H1 (cell line): ENCODE measurements around the gene SLC18A3. TPM values are rescaled to one million over a fixed set of nuclear protein-coding genes. Genes with fewer than 3 reads are reported as not detected.

ENCODE experiments used
- CTCF ChIA-PET: fragments of 300-600 bp; sonication (Branson Sonifier 250); formaldehyde crosslinking; loops from one replicate; lab custom pipeline; 2021; ENCODE audit not compliant: partially characterized antibody; lab: Charles Lee
- POLR2A ChIA-PET: fragments of 300-600 bp; sonication (Branson Sonifier 250); formaldehyde crosslinking; loops from one replicate; lab custom pipeline; 2021; ENCODE audit warnings: inconsistent platforms; ENCODE audit not compliant: partially characterized antibody; lab: Charles Lee
- DNase-seq, 2 experiments: peaks; one replicate each; pipeline versions ENCODE4 v3.0.0 to v3.0.0-alpha.2; 2010 to 2022; ENCODE audit warnings: low spot score in 2 of 2, low read depth in 1 of 2, mixed read lengths in 1 of 2
- FAIRE-seq: peaks from 2 replicates; lab custom pipeline; 2011; peaks lifted over from hg19 to GRCh38; lab: Jason Lieb, UNC
- H2AFZ ChIP-seq: 2 replicates; pipeline ENCODE4 v1.8.1; 2012; ENCODE audit warnings: low read length, inconsistent platforms
- H2AK5ac ChIP-seq: 2 replicates; pipeline ENCODE4 v1.6.1; 2013; ENCODE audit warnings: low read depth, low read length
- H2BK120ac ChIP-seq: replicated peaks from 2 replicates; pipeline ENCODE3; 2013; ENCODE audit warnings: low read depth, low read length, inconsistent platforms
- H2BK12ac ChIP-seq: 2 replicates; pipeline ENCODE4 v1.6.1; 2013; ENCODE audit warnings: low read depth, low read length
- H2BK15ac ChIP-seq: 2 replicates; pipeline ENCODE4 v1.6.1; 2013; ENCODE audit warnings: low read length
- H2BK20ac ChIP-seq: 2 replicates; pipeline ENCODE4 v1.6.1; 2013; ENCODE audit warnings: low read length
- H2BK5ac ChIP-seq: 2 replicates; pipeline ENCODE4 v1.6.1; 2013; ENCODE audit warnings: low read depth, low read length
- H3K14ac ChIP-seq: 2 replicates; pipeline ENCODE4 v1.6.1; 2013; ENCODE audit warnings: inconsistent platforms; ENCODE audit not compliant: insufficient read length
- H3K18ac ChIP-seq: 2 replicates; pipeline ENCODE4 v1.6.1; 2013; ENCODE audit warnings: low read length; ENCODE audit errors: extremely low read depth
- H3K23ac ChIP-seq: 2 replicates; pipeline ENCODE4 v1.6.1; 2013; ENCODE audit warnings: inconsistent platforms; ENCODE audit not compliant: insufficient read length
- H3K23me2 ChIP-seq: 2 replicates; pipeline ENCODE4 v1.6.1; 2013; ENCODE audit warnings: low read depth, low read length
- H3K27ac ChIP-seq: 2 replicates; pipeline ENCODE4 v1.6.1; 2011; ENCODE audit warnings: low read depth, low read length, inconsistent platforms
- H3K27me3 ChIP-seq, 4 experiments: replicated peaks in 1 of 4; 1 replicate in 1 of 4; 2 replicates in 3 of 4; pipeline versions ENCODE4 v1.6.1 to v1.8.1; 2011 to 2013; ENCODE audit warnings: low read length in 3 of 4, mild to moderate bottlenecking in 3 of 4, inconsistent platforms in 2 of 4, mixed read lengths in 2 of 4, moderate library complexity in 1 of 4; ENCODE audit not compliant: control insufficient read depth in 3 of 4, insufficient read depth in 3 of 4; ENCODE audit errors: extremely low read depth in 1 of 4
- H3K36me3 ChIP-seq, 4 experiments: 2 replicates each; pipeline versions ENCODE4 v1.6.1 to v1.8.1; 2011 to 2013; ENCODE audit warnings: mild to moderate bottlenecking in 4 of 4, low read length in 3 of 4, moderate library complexity in 2 of 4, control low read depth in 1 of 4, inconsistent platforms in 1 of 4; ENCODE audit not compliant: insufficient read depth in 4 of 4, control insufficient read depth in 2 of 4
- H3K4ac ChIP-seq: replicated peaks from 2 replicates; pipeline ENCODE3; 2013; ENCODE audit warnings: low read length, low read depth, mixed read lengths, inconsistent platforms; ENCODE audit not compliant: insufficient read length
- H3K4me1 ChIP-seq, 4 experiments: replicated peaks in 1 of 4; 1 replicate in 1 of 4; 2 replicates in 3 of 4; pipeline versions ENCODE4 v1.6.1 to v1.8.1; 2011 to 2013; ENCODE audit warnings: low read length in 3 of 4, inconsistent platforms in 2 of 4, mixed read lengths in 1 of 4; ENCODE audit not compliant: insufficient read depth in 4 of 4, control insufficient read depth in 3 of 4
- H3K4me2 ChIP-seq, 2 experiments: 2 replicates each; pipeline versions ENCODE4 v1.6.1 to v1.8.1; 2011 to 2013; ENCODE audit warnings: low read depth in 2 of 2, low read length in 2 of 2, control low read depth in 1 of 2, inconsistent platforms in 1 of 2, mild to moderate bottlenecking in 1 of 2; ENCODE audit not compliant: insufficient read depth in 1 of 2
- H3K4me3 ChIP-seq, 4 experiments: fragments of 200-600, 300-600 bp in 1 of 4; sonication (generic), shearing (Covaris generic), sonication (Bioruptor Twin) in 1 of 4; 2 replicates each; pipeline versions ENCODE4 v1.5.1 to v1.8.1; 2011 to 2016; ENCODE audit warnings: low read length in 4 of 4, low read depth in 3 of 4, control low read depth in 2 of 4, inconsistent platforms in 2 of 4, mild to moderate bottlenecking in 2 of 4, mixed read lengths in 1 of 4, moderate library complexity in 1 of 4; ENCODE audit not compliant: insufficient read depth in 2 of 4; ENCODE audit errors: extremely low read depth in 1 of 4
- H3K56ac ChIP-seq: replicated peaks from 2 replicates; pipeline ENCODE3; 2013; ENCODE audit warnings: low read depth, mild to moderate bottlenecking, mixed read lengths, low read length, inconsistent platforms; ENCODE audit not compliant: insufficient read length
- H3K79me1 ChIP-seq: 2 replicates; pipeline ENCODE4 v1.6.1; 2013; ENCODE audit warnings: low read depth, low read length, control low read depth
- H3K79me2 ChIP-seq, 2 experiments: 2 replicates each; pipeline versions ENCODE4 v1.6.1 to v1.8.1; 2012 to 2013; ENCODE audit warnings: low read length in 2 of 2, mild to moderate bottlenecking in 2 of 2, inconsistent platforms in 1 of 2; ENCODE audit not compliant: insufficient read depth in 2 of 2, control insufficient read depth in 1 of 2
- H3K9ac ChIP-seq, 4 experiments: replicated peaks in 1 of 4; 1 replicate in 1 of 4; 2 replicates in 3 of 4; pipeline versions ENCODE4 v1.6.1 to v1.8.1; 2011 to 2013; ENCODE audit warnings: low read depth in 3 of 4, low read length in 3 of 4, control low read depth in 2 of 4, mild to moderate bottlenecking in 2 of 4, moderate library complexity in 2 of 4, inconsistent platforms in 1 of 4; ENCODE audit errors: extremely low read depth in 1 of 4
- H3K9me3 ChIP-seq, 2 experiments: 2 replicates each; pipeline versions ENCODE4 v1.6.1 to v1.8.1; 2012 to 2013; ENCODE audit warnings: mild to moderate bottlenecking in 2 of 2, moderate library complexity in 2 of 2, control low read depth in 1 of 2, inconsistent platforms in 1 of 2, low read depth in 1 of 2, low read length in 1 of 2, mixed read lengths in 1 of 2; ENCODE audit not compliant: insufficient read depth in 2 of 2
- H4K20me1 ChIP-seq, 2 experiments: replicated peaks in 1 of 2; 2 replicates each; pipeline versions ENCODE3 to v1.8.1; 2011 to 2013; ENCODE audit warnings: inconsistent platforms in 2 of 2, low read length in 2 of 2, mild to moderate bottlenecking in 1 of 2; ENCODE audit not compliant: insufficient read depth in 2 of 2, control insufficient read depth in 1 of 2
- H4K5ac ChIP-seq: 2 replicates; pipeline ENCODE4 v1.6.1; 2013; ENCODE audit warnings: low read length, low read depth, mixed read lengths, inconsistent platforms; ENCODE audit not compliant: insufficient read length
- H4K8ac ChIP-seq: 2 replicates; pipeline ENCODE4 v1.8.0; 2013; ENCODE audit warnings: mild to moderate bottlenecking, moderate library complexity, low read length, inconsistent platforms; ENCODE audit not compliant: insufficient read depth; ENCODE audit errors: extremely low read depth
- H4K91ac ChIP-seq: replicated peaks from 2 replicates; pipeline ENCODE3; 2013; ENCODE audit warnings: low read length, mixed read lengths, inconsistent platforms; ENCODE audit not compliant: insufficient read length
- CREB1 ChIP-seq: IDR thresholded peaks from 2 replicates; pipeline ENCODE4 v1.6.1; 2012; ENCODE audit warnings: inconsistent platforms
- E2F6 ChIP-seq: IDR thresholded peaks from 2 replicates; pipeline ENCODE4 v1.6.1; 2012; ENCODE audit warnings: inconsistent platforms
- EZH2 ChIP-seq: fragments of 200-600 bp; sonication (generic); IDR thresholded peaks from 2 replicates; pipeline ENCODE4 v1.7.1; 2012; ENCODE audit warnings: low read depth, mild to moderate bottlenecking, moderate library complexity, low read length, inconsistent platforms; ENCODE audit not compliant: severe bottlenecking
- GTF2F1 ChIP-seq: IDR thresholded peaks from 2 replicates; pipeline ENCODE4 v1.6.1; 2012; ENCODE audit warnings: low read depth, low read length, improper control_type of control experiment, borderline replicate concordance
- KDM4A ChIP-seq: IDR thresholded peaks from one replicate; pipeline ENCODE4 v1.7.1; 2012; ENCODE audit warnings: low read depth, mild to moderate bottlenecking, moderate library complexity, low read length, inconsistent platforms; ENCODE audit not compliant: severe bottlenecking
- SP2 ChIP-seq: IDR thresholded peaks from 2 replicates; pipeline ENCODE4 v1.6.1; 2012; ENCODE audit warnings: mild to moderate bottlenecking, low read length, inconsistent platforms
- SP4 ChIP-seq: IDR thresholded peaks from 2 replicates; pipeline ENCODE4 v1.6.1; 2012; ENCODE audit warnings: low read length, inconsistent platforms
- TAF7 ChIP-seq: optimal IDR thresholded peaks from 2 replicates; pipeline ENCODE3; 2011; ENCODE audit warnings: low read depth, mild to moderate bottlenecking, inconsistent platforms, low read length, moderate library complexity, borderline replicate concordance
- WGBS, 2 experiments: shearing (Covaris generic) in 1 of 2; methylation state at CpG; one replicate each; pipeline versions ENCODE4 v1.1.6 to v1.1.7; 2013 to 2015; ENCODE audit warnings: low lambda C conversion rate in 2 of 2, mixed read lengths in 2 of 2, inconsistent platforms in 1 of 2, low coverage in 1 of 2, missing lambda C conversion rate in 1 of 2; ENCODE audit not compliant: insufficient replicate concordance in 2 of 2, insufficient coverage in 1 of 2, insufficient read length in 1 of 2; ENCODE audit errors: extremely low coverage in 1 of 2, missing lambda C conversion rate in 1 of 2; 5-methylcytosine and 5-hydroxymethylcytosine counted together
- polyA plus RNA-seq, 7 experiments: library from polyadenylated mRNA; depleted of rRNA in 3 of 7; stranded (reverse) in 5 of 7; unstranded in 2 of 7; fragments of >200 nt in 5 of 7; fragments of 200-250 nt in 2 of 7; gene quantifications; 1 replicate in 5 of 7; 2 replicates in 1 of 7; 4 replicates in 1 of 7; pipeline versions ENCODE4 v1.2.1 to v1.2.3, GENCODE V29; 2011 to 2013; ENCODE audit warnings: missing spikeins in 2 of 7, mixed read lengths in 2 of 7
- total RNA-seq: library from RNA; stranded (reverse); fragmentation: NEBNext Ultra II Directional; extraction: Animal tissue kit (Norgen Biotek cat#: 25700); gene quantifications from 2 replicates; pipeline ENCODE4 v1.2.1, GENCODE V29; 2021

Gene SLC18A3
- total and polyA plus RNA-seq, 2 of the 8 experiments (the other 6 are each of a cell fraction or from before 2014, with no cell fraction given): 0.17 TPM; not detected in 1

- FAIRE-seq: no peak
Measured at GRCh38 chr10:49647554-49647953, 37.4 kb downstream of the SLC18A3 start.

More at GRCh38 chr10:49647554-49647953, 37.4 kb downstream of the SLC18A3 start:
- Histone ChIP-seq H2BK5ac (no peak overlapping the region), H3K27ac (no peak overlapping the region), H4K5ac (no peak overlapping the region), H3K9me3 (no peaks in the 10 kb centered on the region), H3K56ac (no peak overlapping the region), H3K4me3 (no peak overlapping the region), H3K18ac (no peak overlapping the region), H3K14ac (no peak overlapping the region), H2AK5ac (no peak overlapping the region), H2BK15ac (no peak overlapping the region), H3K79me2 (no peaks in the 10 kb centered on the region), H2AFZ (no peak overlapping the region), H3K36me3 (no peaks in the 10 kb centered on the region), H3K4me1 (peaks cover 0 to 4% (median 1%) of the 10 kb centered on the region in 4 experiments; a peak in 1 of 7 replicates), H4K8ac (no peak overlapping the region), H3K79me1 (0 out of 2 replicates have a peak, but pooled peaks cover 2% of the 10 kb centered on the region), H3K23ac (no peak overlapping the region), H2BK20ac (no peak overlapping the region), H4K91ac (no peak overlapping the region), H4K20me1 (no peaks in the 10 kb centered on the region), H3K9ac (no peak overlapping the region), H3K23me2 (no peaks in the 10 kb centered on the region), H3K4ac (no peak overlapping the region), H2BK120ac (no peak overlapping the region), H3K27me3 (peaks cover 0 to 2% (median 0%) of the 10 kb centered on the region in 4 experiments; a peak in 2 of 7 replicates), H3K4me2 (no peak overlapping the region), H2BK12ac (no peak overlapping the region)
- peak in 1 of 2 experiments; percentile 22 for DNase-seq
- WGBS, 2 experiments: 85% methylated on average over 4 of the region's 4 CpGs; no CpG with 5 or more reads in 1 of the 2 experiments
- ChIA-PET CTCF (interaction anchor here (0.9 to 2.6 kb wide), 4 partner anchors 25 to 240 kb away, joined by 3 to 13 read pairs (median 3); no protein-coding TSS in a partner anchor), POLR2A (no interaction called here)
- no peak for TF ChIP-seq E2F6
- no peak for TF ChIP-seq SP2
- no peak for TF ChIP-seq CREB1
- no peak for TF ChIP-seq EZH2
- no peak for TF ChIP-seq SP4
- TF ChIP-seq GTF2F1: no peak
- TF ChIP-seq TAF7: no peak
- TF ChIP-seq KDM4A: no peak
